GM12878 (cell line): Measurements from ENCODE around the gene PRKCZ. TPM values are rescaled to one million over a fixed set of nuclear protein-coding genes. Genes with fewer than 3 reads are reported as not detected.

Experiments used
- ATAC-seq: fragments of 200-7000 bp; cut with Tn5 transposase; 3 replicates; pipeline ENCODE4 v1.9.1; 2020; ENCODE audit warnings: mild to moderate bottlenecking, moderate library complexity
- BruUV-seq: library from RNA; stranded (reverse); fragments of 400-500 nt; replicated peaks from 2 replicates; lab custom pipeline; 2021; lab: Mats Ljungman, UMichigan
- CTCF ChIA-PET: fragments of 300-600 bp; sonication (Branson Sonifier 250); formaldehyde crosslinking; extraction: SDS; loops from one replicate; lab custom pipeline; 2021; ENCODE audit warnings: inconsistent platforms; lab: Yijun Ruan, JAX
- POLR2A ChIA-PET: fragments of 350-600 bp; formaldehyde crosslinking; extraction: SDS; loops from one replicate; lab custom pipeline; 2021; ENCODE audit warnings: inconsistent platforms; lab: Charles Lee
- RAD21 ChIA-PET: fragments of 300-600 bp; sonication (Branson Sonifier 250); formaldehyde crosslinking; loops from one replicate; lab custom pipeline; 2023; ENCODE audit warnings: antibody characterized with exemption; ENCODE audit not compliant: unreplicated experiment; lab: Charles Lee
- SMC1A ChIA-PET: fragments of 300-600 bp; sonication (Branson Sonifier 250); formaldehyde crosslinking; loops from one replicate; lab custom pipeline; 2023; ENCODE audit not compliant: unreplicated experiment, uncharacterized antibody; lab: Charles Lee
- DNase-seq: peaks from one replicate; pipeline ENCODE4 v3.0.0-alpha.2; 2011; ENCODE audit warnings: low read depth, low spot score
- FAIRE-seq: peaks from 3 replicates; lab custom pipeline; 2011; peaks lifted over from hg19 to GRCh38; lab: Jason Lieb, UNC
- H2AFZ ChIP-seq: 2 replicates; pipeline ENCODE4 v1.6.0; 2011; ENCODE audit warnings: low read depth, low read length, control low read depth; ENCODE audit not compliant: control insufficient read depth
- H3K27ac ChIP-seq: 2 replicates; pipeline ENCODE4 v1.5.1; 2011; ENCODE audit warnings: control low read depth; ENCODE audit not compliant: control insufficient read depth, insufficient read depth
- H3K27me3 ChIP-seq, 2 experiments: replicated peaks in 1 of 2; 2 replicates each; pipeline versions ENCODE4 v1.6.0 to v1.6.1; 2011; ENCODE audit warnings: low read length in 1 of 2; ENCODE audit not compliant: control insufficient read depth in 2 of 2, insufficient read depth in 2 of 2
- H3K36me3 ChIP-seq, 2 experiments: 2 replicates each; pipeline ENCODE4 v1.5.1; 2011; ENCODE audit warnings: low read length in 1 of 2; ENCODE audit not compliant: control insufficient read depth in 2 of 2, insufficient read depth in 2 of 2
- H3K4me1 ChIP-seq: 2 replicates; pipeline ENCODE4 v1.6.1; 2011; ENCODE audit warnings: mild to moderate bottlenecking, low read length, moderate library complexity, mixed read lengths; ENCODE audit not compliant: control insufficient read depth, insufficient read depth
- H3K4me2 ChIP-seq: 2 replicates; pipeline ENCODE4 v1.6.0; 2011; ENCODE audit warnings: control low read depth; ENCODE audit not compliant: control insufficient read depth, insufficient read depth
- H3K4me3 ChIP-seq: fragments of 200-600 bp; sonication (generic); 2 replicates; pipeline ENCODE4 v1.5.1; 2016
- H3K79me2 ChIP-seq: 2 replicates; pipeline ENCODE4 v1.6.0; 2011; ENCODE audit warnings: low read length; ENCODE audit not compliant: control insufficient read depth, insufficient read depth
- H3K9ac ChIP-seq: 2 replicates; pipeline ENCODE4 v1.8.0; 2011; ENCODE audit warnings: low read length, control low read depth, mixed read lengths; ENCODE audit not compliant: control insufficient read depth, insufficient read depth
- H3K9me3 ChIP-seq: replicated peaks from 3 replicates; pipeline ENCODE4 v1.5.1; 2011; ENCODE audit warnings: mild to moderate bottlenecking, low read length; ENCODE audit not compliant: control insufficient read depth, insufficient read depth
- H4K20me1 ChIP-seq: 2 replicates; pipeline ENCODE4 v1.6.0; 2011; ENCODE audit not compliant: control insufficient read depth, insufficient read depth
- EGR1 ChIP-seq, 2 experiments: IDR thresholded peaks; 1 replicate in 1 of 2; 2 replicates in 1 of 2; pipeline ENCODE4 v1.6.1; 2011 to 2012; ENCODE audit warnings: low read depth in 2 of 2, low read length in 2 of 2, borderline replicate concordance in 1 of 2, mild to moderate bottlenecking in 1 of 2, moderate library complexity in 1 of 2
- FOS ChIP-seq: IDR thresholded peaks from 3 replicates; pipeline ENCODE4 v1.6.1; 2011; ENCODE audit warnings: borderline replicate concordance; ENCODE audit not compliant: insufficient read length; ENCODE audit errors: extremely low read depth
- NBN ChIP-seq: fragments of 450-650 bp; IDR thresholded peaks from 2 replicates; pipeline ENCODE4 v1.6.1; 2016
- WGBS: methylation state at CpG from one replicate; pipeline ENCODE4 v1.1.6; 2016; ENCODE audit warnings: low lambda C conversion rate; ENCODE audit not compliant: insufficient replicate concordance, insufficient coverage; ENCODE audit errors: missing lambda C conversion rate; 5-methylcytosine and 5-hydroxymethylcytosine counted together
- in situ Hi-C: fragments of 300-500 bp; cut with MboI; formaldehyde crosslinking; loops from 9 replicates; pipeline ENCODE4 v1.14.3; 2018; ENCODE audit warnings: mixed read lengths
- intact Hi-C: fragments of 100-400 bp; cut with micrococcal nuclease; formaldehyde crosslinking; loops from one replicate; pipeline ENCODE4 v1.14.2; 2022; ENCODE audit not compliant: unreplicated experiment
- polyA plus RNA-seq, 11 experiments: library from polyadenylated mRNA; depleted of rRNA in 4 of 11; unstranded in 6 of 11; stranded (reverse) in 5 of 11; fragments of >200 nt; fragmentation: Nextera tagmentation in 4 of 11; fragmentation: Illumina TruSeq in 1 of 11; extraction: Ambion mirVana in 4 of 11; extraction: Trizol in 1 of 11; gene quantifications; 1 replicate in 1 of 11; 2 replicates in 10 of 11; pipeline versions ENCODE4 v1.2.1 to v1.2.3, GENCODE V29; 2011 to 2016; ENCODE audit warnings: inconsistent platforms in 2 of 11, missing spikeins in 2 of 11, low read depth in 1 of 11
- total RNA-seq, 4 experiments: library from RNA; depleted of rRNA in 3 of 4; stranded (reverse); fragments of >200 nt in 3 of 4; fragmentation: Illumina TruSeq in 1 of 4; extraction: Trizol in 1 of 4; gene quantifications; 2 replicates each; pipeline versions ENCODE4 v1.2.1 to v1.2.3, GENCODE V29; 2013 to 2021
- TF ChIP-seq, protein P1 (sequence below): fragments of 450-650 bp; formaldehyde crosslinking; IDR thresholded peaks from 2 replicates; pipeline ENCODE4 v1.4.0; 2022; ENCODE audit warnings: mild to moderate bottlenecking, moderate library complexity
- TF ChIP-seq, protein P2 (sequence below): fragments of 450-650 bp; formaldehyde crosslinking; IDR thresholded peaks from 2 replicates; pipeline ENCODE4 v1.5.0; 2022; ENCODE audit warnings: mild to moderate bottlenecking, missing genetic modification characterization
- TF ChIP-seq, protein P3 (sequence below): fragments of 450-650 bp; IDR thresholded peaks from 2 replicates; pipeline ENCODE4 v1.6.1; 2017; ENCODE audit warnings: borderline replicate concordance

PRKCZ gene
- total and polyA plus RNA-seq, 10 of the 15 experiments (the other 5 are each of a cell fraction or from before 2014, with no cell fraction given): 0.05 to 1.9 (median 0.64) TPM; not detected in 1

DNA sequence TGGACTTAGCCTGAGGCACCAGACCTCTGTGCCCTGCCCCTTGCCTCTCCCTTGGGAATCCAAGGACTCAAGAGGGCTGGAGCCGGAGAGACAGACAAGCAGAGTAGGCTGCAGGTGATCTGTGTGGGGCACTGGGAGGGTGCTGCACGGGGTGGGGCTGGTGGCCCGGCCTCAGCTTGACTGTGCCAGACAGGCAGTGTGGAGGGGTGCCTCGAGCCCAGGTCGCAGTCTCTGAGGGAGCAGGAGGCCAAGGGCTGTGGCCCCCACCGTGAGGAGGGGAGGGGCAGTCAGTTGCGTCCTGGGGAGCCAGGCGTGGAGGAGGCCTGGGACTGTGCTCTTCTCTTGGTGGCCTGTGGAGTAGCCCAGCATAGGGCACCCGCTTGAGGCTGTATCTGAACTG lies 27.0 kb upstream of the PRKCZ start:
- no peaks in the 10 kb centered on the region for H3K4me1 ChIP-seq
- no peak for DNase-seq
- ChIA-PET CTCF (no interaction called here), RAD21 (no interaction called here), POLR2A (no interaction called here)
- intact Hi-C loops (no loop called here), in situ Hi-C loops (no loop called here)
- 23% methylated on average over 9 of the region's 9 CpGs for WGBS
- H3K9me3 ChIP-seq: no peaks in the 10 kb centered on the region
- no peaks in the 10 kb centered on the region for H3K79me2 ChIP-seq
- no peaks in the 10 kb centered on the region for H4K20me1 ChIP-seq
- no peak overlapping the region for H2AFZ ChIP-seq
- H3K27ac ChIP-seq: no peak overlapping the region
- no peak overlapping the region for H3K4me2 ChIP-seq
- no TSS peak for BruUV-seq
- H3K27me3 ChIP-seq: peaks cover 0 to 3% of the 10 kb centered on the region in 2 experiments; a peak in 1 of 4 replicates
- FAIRE-seq: no peak
- ATAC-seq: no peak
- TF ChIP-seq, protein P1, sequence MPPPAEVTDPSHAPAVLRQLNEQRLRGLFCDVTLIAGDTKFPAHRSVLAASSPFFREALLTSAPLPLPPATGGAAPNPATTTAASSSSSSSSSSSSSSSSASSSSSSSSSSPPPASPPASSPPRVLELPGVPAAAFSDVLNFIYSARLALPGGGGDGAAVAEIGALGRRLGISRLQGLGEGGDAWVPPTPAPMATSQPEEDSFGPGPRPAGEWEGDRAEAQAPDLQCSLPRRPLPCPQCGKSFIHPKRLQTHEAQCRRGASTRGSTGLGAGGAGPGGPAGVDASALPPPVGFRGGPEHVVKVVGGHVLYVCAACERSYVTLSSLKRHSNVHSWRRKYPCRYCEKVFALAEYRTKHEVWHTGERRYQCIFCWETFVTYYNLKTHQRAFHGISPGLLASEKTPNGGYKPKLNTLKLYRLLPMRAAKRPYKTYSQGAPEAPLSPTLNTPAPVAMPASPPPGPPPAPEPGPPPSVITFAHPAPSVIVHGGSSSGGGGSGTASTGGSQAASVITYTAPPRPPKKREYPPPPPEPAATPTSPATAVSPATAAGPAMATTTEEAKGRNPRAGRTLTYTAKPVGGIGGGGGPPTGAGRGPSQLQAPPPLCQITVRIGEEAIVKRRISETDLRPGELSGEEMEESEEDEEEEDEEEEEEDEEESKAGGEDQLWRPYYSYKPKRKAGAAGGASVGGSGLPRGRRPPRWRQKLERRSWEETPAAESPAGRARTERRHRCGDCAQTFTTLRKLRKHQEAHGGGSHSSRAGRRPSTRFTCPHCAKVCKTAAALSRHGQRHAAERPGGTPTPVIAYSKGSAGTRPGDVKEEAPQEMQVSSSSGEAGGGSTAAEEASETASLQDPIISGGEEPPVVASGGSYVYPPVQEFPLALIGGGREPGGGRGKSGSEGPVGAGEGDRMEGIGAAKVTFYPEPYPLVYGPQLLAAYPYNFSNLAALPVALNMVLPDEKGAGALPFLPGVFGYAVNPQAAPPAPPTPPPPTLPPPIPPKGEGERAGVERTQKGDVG (CRISPR knock-in tag): no peak
- no peak for TF ChIP-seq EGR1 (IDR thresholded peaks at IDR 0.05; ENCODE audit: borderline replicate concordance in 1 of 2, low read depth in 2 of 2, low read length in 2 of 2)
- TF ChIP-seq, all 136 proteins: peak for 0
- Histone ChIP-seq H3K9ac (no peak overlapping the region), H3K36me3 (no peaks in the 10 kb centered on the region), H3K4me3 (no peak overlapping the region)
- SMC1A ChIA-PET: no interaction called here

DNA sequence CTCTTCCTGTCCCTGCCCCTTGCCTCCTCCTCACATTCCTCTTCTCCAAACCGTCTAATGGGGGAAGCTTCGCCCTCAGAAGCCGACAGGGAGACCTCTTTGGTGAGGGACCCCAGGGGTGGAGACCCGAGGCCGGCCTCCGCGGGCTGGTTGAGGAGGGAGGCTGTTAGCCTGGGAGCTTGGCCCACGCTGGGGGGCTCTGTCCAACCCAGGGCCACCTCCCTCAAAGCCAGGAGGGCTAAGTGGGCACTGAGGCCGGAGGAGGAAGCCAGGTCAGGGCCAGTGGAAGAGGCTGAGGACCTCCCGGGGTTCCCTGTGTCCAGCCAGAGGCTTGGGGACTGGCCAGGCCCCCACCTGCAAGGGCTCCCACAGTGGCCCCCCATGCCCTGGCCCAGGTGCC lies 25.8 kb upstream of the PRKCZ start:
- Histone ChIP-seq H3K4me1 (no peaks in the 10 kb centered on the region), H3K27me3 (no peaks in the 10 kb centered on the region; a peak in 1 of 4 replicates), H3K4me2 (no peak overlapping the region), H3K79me2 (no peaks in the 10 kb centered on the region), H2AFZ (no peak overlapping the region), H3K9ac (no peak overlapping the region), H3K36me3 (no peaks in the 10 kb centered on the region), H4K20me1 (no peaks in the 10 kb centered on the region), H3K27ac (no peak overlapping the region), H3K4me3 (no peak overlapping the region), H3K9me3 (no peaks in the 10 kb centered on the region)
- CTCF ChIA-PET: no interaction called here
- intact Hi-C loops: no loop called here
- in situ Hi-C loops: no loop called here
- DNase-seq: no peak
- SMC1A ChIA-PET: no interaction called here
- POLR2A ChIA-PET: no interaction called here
- RAD21 ChIA-PET: no interaction called here
- no TSS peak for BruUV-seq
- FAIRE-seq: no peak
- no peak for ATAC-seq
- WGBS: 19% methylated on average over 10 of the region's 10 CpGs
- TF ChIP-seq, protein P2, sequence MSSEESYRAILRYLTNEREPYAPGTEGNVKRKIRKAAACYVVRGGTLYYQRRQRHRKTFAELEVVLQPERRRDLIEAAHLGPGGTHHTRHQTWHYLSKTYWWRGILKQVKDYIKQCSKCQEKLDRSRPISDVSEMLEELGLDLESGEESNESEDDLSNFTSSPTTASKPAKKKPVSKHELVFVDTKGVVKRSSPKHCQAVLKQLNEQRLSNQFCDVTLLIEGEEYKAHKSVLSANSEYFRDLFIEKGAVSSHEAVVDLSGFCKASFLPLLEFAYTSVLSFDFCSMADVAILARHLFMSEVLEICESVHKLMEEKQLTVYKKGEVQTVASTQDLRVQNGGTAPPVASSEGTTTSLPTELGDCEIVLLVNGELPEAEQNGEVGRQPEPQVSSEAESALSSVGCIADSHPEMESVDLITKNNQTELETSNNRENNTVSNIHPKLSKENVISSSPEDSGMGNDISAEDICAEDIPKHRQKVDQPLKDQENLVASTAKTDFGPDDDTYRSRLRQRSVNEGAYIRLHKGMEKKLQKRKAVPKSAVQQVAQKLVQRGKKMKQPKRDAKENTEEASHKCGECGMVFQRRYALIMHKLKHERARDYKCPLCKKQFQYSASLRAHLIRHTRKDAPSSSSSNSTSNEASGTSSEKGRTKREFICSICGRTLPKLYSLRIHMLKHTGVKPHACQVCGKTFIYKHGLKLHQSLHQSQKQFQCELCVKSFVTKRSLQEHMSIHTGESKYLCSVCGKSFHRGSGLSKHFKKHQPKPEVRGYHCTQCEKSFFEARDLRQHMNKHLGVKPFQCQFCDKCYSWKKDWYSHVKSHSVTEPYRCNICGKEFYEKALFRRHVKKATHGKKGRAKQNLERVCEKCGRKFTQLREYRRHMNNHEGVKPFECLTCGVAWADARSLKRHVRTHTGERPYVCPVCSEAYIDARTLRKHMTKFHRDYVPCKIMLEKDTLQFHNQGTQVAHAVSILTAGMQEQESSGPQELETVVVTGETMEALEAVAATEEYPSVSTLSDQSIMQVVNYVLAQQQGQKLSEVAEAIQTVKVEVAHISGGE: no peak
- TF ChIP-seq FOS (no peak), NBN (no peak)
- TF ChIP-seq, protein P3, sequence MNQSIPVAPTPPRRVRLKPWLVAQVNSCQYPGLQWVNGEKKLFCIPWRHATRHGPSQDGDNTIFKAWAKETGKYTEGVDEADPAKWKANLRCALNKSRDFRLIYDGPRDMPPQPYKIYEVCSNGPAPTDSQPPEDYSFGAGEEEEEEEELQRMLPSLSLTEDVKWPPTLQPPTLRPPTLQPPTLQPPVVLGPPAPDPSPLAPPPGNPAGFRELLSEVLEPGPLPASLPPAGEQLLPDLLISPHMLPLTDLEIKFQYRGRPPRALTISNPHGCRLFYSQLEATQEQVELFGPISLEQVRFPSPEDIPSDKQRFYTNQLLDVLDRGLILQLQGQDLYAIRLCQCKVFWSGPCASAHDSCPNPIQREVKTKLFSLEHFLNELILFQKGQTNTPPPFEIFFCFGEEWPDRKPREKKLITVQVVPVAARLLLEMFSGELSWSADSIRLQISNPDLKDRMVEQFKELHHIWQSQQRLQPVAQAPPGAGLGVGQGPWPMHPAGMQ: no peak
